IMR-90 (cell line): Measurements from ENCODE around the gene PHC2. TPM values are rescaled to one million over a fixed set of nuclear protein-coding genes. Genes with fewer than 3 reads are reported as not detected.

ENCODE experiments used
- ATAC-seq: fragments of 200-7000 bp; cut with Tn5 transposase; 2 replicates; pipeline ENCODE4 v1.9.1; 2020; ENCODE audit warnings: low read depth, mild to moderate bottlenecking, moderate library complexity
- BruUV-seq: library from RNA; stranded (reverse); fragments of 400-500 nt; replicated peaks from 2 replicates; lab custom pipeline; 2021; lab: Mats Ljungman, UMichigan
- CTCF ChIA-PET: fragments of 300-600 bp; formaldehyde crosslinking; extraction: SDS; loops from one replicate; lab custom pipeline; 2021; ENCODE audit warnings: antibody characterized with exemption; lab: Yijun Ruan, JAX
- POLR2A ChIA-PET: fragments of 300-600 bp; sonication (Branson Sonifier 250); formaldehyde crosslinking; loops from one replicate; lab custom pipeline; 2022; ENCODE audit warnings: antibody characterized with exemption; ENCODE audit not compliant: unreplicated experiment; lab: Charles Lee
- DNase-seq: peaks from one replicate; pipeline ENCODE4 v3.0.0; 2013
- H2AFZ ChIP-seq: replicated peaks from 2 replicates; pipeline ENCODE3; 2013; ENCODE audit warnings: low read length, mild to moderate bottlenecking; ENCODE audit not compliant: poor library complexity
- H2AK5ac ChIP-seq: 2 replicates; pipeline ENCODE4 v1.6.1; 2013; ENCODE audit warnings: low read depth, low read length, inconsistent platforms
- H2AK9ac ChIP-seq: replicated peaks from 2 replicates; pipeline ENCODE3; 2013; ENCODE audit warnings: mild to moderate bottlenecking, low read depth, low read length, moderate library complexity; ENCODE audit not compliant: poor library complexity
- H2BK120ac ChIP-seq: 2 replicates; pipeline ENCODE4 v1.6.1; 2013; ENCODE audit warnings: low read depth, low read length, inconsistent platforms
- H2BK15ac ChIP-seq: 3 replicates; pipeline ENCODE4 v1.6.1; 2013; ENCODE audit warnings: low read depth, low read length, inconsistent platforms
- H2BK20ac ChIP-seq: 2 replicates; pipeline ENCODE4 v1.6.1; 2013; ENCODE audit warnings: low read depth, mild to moderate bottlenecking, inconsistent platforms, low read length, moderate library complexity
- H2BK5ac ChIP-seq: 2 replicates; pipeline ENCODE4 v1.6.1; 2013; ENCODE audit warnings: mild to moderate bottlenecking, low read depth, low read length, inconsistent platforms; ENCODE audit not compliant: poor library complexity, severe bottlenecking
- H3K14ac ChIP-seq: replicated peaks from 2 replicates; pipeline ENCODE4 v1.6.1; 2013; ENCODE audit warnings: low read depth, low read length, inconsistent platforms
- H3K18ac ChIP-seq: 2 replicates; pipeline ENCODE4 v1.6.1; 2013; ENCODE audit warnings: low read depth, low read length, control low read depth
- H3K23ac ChIP-seq: 2 replicates; pipeline ENCODE4 v1.6.1; 2013; ENCODE audit warnings: low read depth, low read length, inconsistent platforms
- H3K27ac ChIP-seq: 2 replicates; pipeline ENCODE4 v1.5.1; 2013; ENCODE audit warnings: mild to moderate bottlenecking, control low read depth, low read length; ENCODE audit not compliant: insufficient read depth
- H3K27me3 ChIP-seq: 2 replicates; pipeline ENCODE4 v1.6.1; 2013; ENCODE audit warnings: low read length; ENCODE audit not compliant: control insufficient read depth, insufficient read depth
- H3K36me3 ChIP-seq: 2 replicates; pipeline ENCODE4 v1.6.1; 2013; ENCODE audit warnings: low read length, mixed read lengths; ENCODE audit not compliant: control insufficient read depth, insufficient read depth
- H3K4ac ChIP-seq: 2 replicates; pipeline ENCODE4 v1.6.1; 2013; ENCODE audit warnings: low read depth, low read length, inconsistent platforms
- H3K4me1 ChIP-seq: 2 replicates; pipeline ENCODE4 v1.6.1; 2013; ENCODE audit warnings: low read length, mixed read lengths; ENCODE audit not compliant: control insufficient read depth, insufficient read depth
- H3K4me2 ChIP-seq: 2 replicates; pipeline ENCODE4 v1.6.1; 2013; ENCODE audit warnings: low read depth, mild to moderate bottlenecking, control low read depth, low read length, moderate library complexity
- H3K4me3 ChIP-seq: 2 replicates; pipeline ENCODE4 v1.5.1; 2013; ENCODE audit warnings: low read depth, mild to moderate bottlenecking, control low read depth, low read length, moderate library complexity; ENCODE audit not compliant: insufficient read depth
- H3K56ac ChIP-seq: 2 replicates; pipeline ENCODE4 v1.6.1; 2013; ENCODE audit warnings: low read length, inconsistent platforms; ENCODE audit not compliant: insufficient read depth; ENCODE audit errors: extremely low read depth
- H3K79me1 ChIP-seq, 2 experiments: 2 replicates each; pipeline ENCODE4 v1.6.1; 2013; ENCODE audit warnings: low read length in 2 of 2, inconsistent platforms in 1 of 2, low read depth in 1 of 2
- H3K9ac ChIP-seq: 2 replicates; pipeline ENCODE4 v1.6.1; 2013; ENCODE audit warnings: low read depth, low read length, control low read depth
- H3K9me1 ChIP-seq: 2 replicates; pipeline ENCODE4 v1.6.1; 2013; ENCODE audit warnings: low read length, inconsistent platforms; ENCODE audit not compliant: insufficient read depth
- H3K9me3 ChIP-seq: 2 replicates; pipeline ENCODE4 v1.6.1; 2013; ENCODE audit warnings: low read length; ENCODE audit not compliant: control insufficient read depth, insufficient read depth
- H4K20me1 ChIP-seq: 2 replicates; pipeline ENCODE4 v1.6.1; 2013; ENCODE audit warnings: low read length, inconsistent platforms; ENCODE audit not compliant: insufficient read depth
- H4K5ac ChIP-seq: 2 replicates; pipeline ENCODE4 v1.6.1; 2013; ENCODE audit warnings: mild to moderate bottlenecking, low read depth, low read length, control low read depth
- H4K8ac ChIP-seq, 2 experiments: 2 replicates each; pipeline ENCODE4 v1.6.1; 2013; ENCODE audit warnings: low read depth in 2 of 2, low read length in 2 of 2, control low read depth in 1 of 2, inconsistent platforms in 1 of 2
- H4K91ac ChIP-seq: 2 replicates; pipeline ENCODE4 v1.6.1; 2013; ENCODE audit warnings: low read depth, low read length, inconsistent platforms; ENCODE audit not compliant: insufficient read depth
- BHLHE40 ChIP-seq: fragments of 150-350 bp; IDR thresholded peaks from 2 replicates; pipeline ENCODE4 v1.6.1; 2016; ENCODE audit warnings: mild to moderate bottlenecking, low read depth, low read length
- CEBPB ChIP-seq: IDR thresholded peaks from 2 replicates; pipeline ENCODE4 v1.6.1; 2012; ENCODE audit warnings: low read depth, low read length, improper control_type of control experiment
- CHD1 ChIP-seq: IDR thresholded peaks from 2 replicates; pipeline ENCODE4 v1.6.1; 2012; ENCODE audit warnings: low read depth, low read length, improper control_type of control experiment
- FOS ChIP-seq: fragments of 150-350 bp; IDR thresholded peaks from 2 replicates; pipeline ENCODE4 v1.6.1; 2016; ENCODE audit warnings: low read depth, low read length
- MAFK ChIP-seq: IDR thresholded peaks from 2 replicates; pipeline ENCODE4 v1.6.1; 2012; ENCODE audit warnings: low read depth, low read length, improper control_type of control experiment
- NFE2L2 ChIP-seq: fragments of 150-350 bp; IDR thresholded peaks from 2 replicates; pipeline ENCODE4 v1.6.1; 2016; ENCODE audit warnings: low read depth, mild to moderate bottlenecking, low read length
- POLR2A ChIP-seq: IDR thresholded peaks from 2 replicates; pipeline ENCODE4 v1.6.1; 2012; ENCODE audit warnings: mild to moderate bottlenecking, low read depth, low read length
- RAD21 ChIP-seq: IDR thresholded peaks from 2 replicates; pipeline ENCODE4 v1.6.1; 2012; ENCODE audit warnings: low read length, improper control_type of control experiment
- RFX5 ChIP-seq: IDR thresholded peaks from 2 replicates; pipeline ENCODE4 v1.8.0; 2012; ENCODE audit warnings: low read depth, mild to moderate bottlenecking, low read length, moderate library complexity
- WGBS, 2 experiments: methylation state at CpG; one replicate each; pipeline versions ENCODE4 v1.1.5 to v1.1.7; 2013; ENCODE audit warnings: missing lambda C conversion rate in 2 of 2; ENCODE audit not compliant: insufficient read length in 1 of 2; ENCODE audit errors: extremely low coverage in 2 of 2; 5-methylcytosine and 5-hydroxymethylcytosine counted together
- dilution Hi-C: fragments of 300-500 bp; cut with HindIII; formaldehyde crosslinking; loops from one replicate; pipeline ENCODE4 v1.14.3; 2018; ENCODE audit warnings: low sequenced_read_pairs; ENCODE audit not compliant: unreplicated experiment
- in situ Hi-C: fragments of 300-500 bp; cut with MboI; formaldehyde crosslinking; loops from 3 replicates; pipeline ENCODE4 v1.14.3; 2019; ENCODE audit warnings: low sequenced_read_pairs, inconsistent platforms, mixed read lengths
- intact Hi-C: fragments of 100-400 bp; cut with micrococcal nuclease; formaldehyde crosslinking; loops from 2 replicates; pipeline ENCODE4 v1.10.0; 2022
- polyA plus RNA-seq, 3 experiments: library from polyadenylated mRNA; depleted of rRNA; stranded (reverse); fragments of >200 nt; gene quantifications; 2 replicates each; pipeline ENCODE4 v1.2.3, GENCODE V29; 2012; ENCODE audit warnings: low replicate concordance in 1 of 3
- total RNA-seq: library from RNA; depleted of rRNA; stranded (reverse); fragments of >200 nt; gene quantifications from 2 replicates; pipeline ENCODE4 v1.2.3, GENCODE V29; 2012
- TF ChIP-seq, protein P1 (sequence below): conservative IDR thresholded peaks from 2 replicates; pipeline ENCODE4 v1.5.1; 2012; ENCODE audit warnings: mild to moderate bottlenecking, low read depth, low read length, improper control_type of control experiment

PHC2 gene
- total and polyA plus RNA-seq, 2 of the 4 experiments (the other 2 are of a cell fraction): 46.4 to 98.1 TPM

- 85% methylated on average over 5 of the region's 9 CpGs; no CpG with 5 or more reads in 1 of the 2 experiments for WGBS, 2 experiments
- Histone ChIP-seq H3K27ac (no peak overlapping the region), H3K14ac (no peak overlapping the region), H3K27me3 (no peaks in the 10 kb centered on the region), H3K9me3 (no peaks in the 10 kb centered on the region), H4K8ac (no peak overlapping the region), H2BK120ac (no peak overlapping the region), H2AK5ac (peak overlapping the region; percentile 35; the same call in 1 of the 2 replicates), H2AK9ac (no peak overlapping the region), H4K5ac (no peak overlapping the region), H3K4me1 (peaks cover 32% of the 10 kb centered on the region), H3K4me2 (no peak overlapping the region), H3K9ac (no peak overlapping the region), H3K79me1 (peaks cover 4 to 16% of the 10 kb centered on the region in 2 experiments; a peak in 2 of 4 replicates), H3K36me3 (peaks cover 10% of the 10 kb centered on the region; the same call in 1 of the 2 replicates), H3K4me3 (no peak overlapping the region), H3K9me1 (peaks cover 17% of the 10 kb centered on the region), H4K20me1 (no peaks in the 10 kb centered on the region), H3K23ac (no peak overlapping the region), H2AFZ (no peak overlapping the region), H3K4ac (peak overlapping the region; percentile 23; the same call in 1 of the 2 replicates), H3K18ac (no peak overlapping the region), H4K91ac (no peak overlapping the region; the same call in 1 of the 2 replicates), H3K56ac (no peak overlapping the region), H2BK15ac (no peak overlapping the region), H2BK20ac (no peak overlapping the region), H2BK5ac (no peak overlapping the region)
- dilution Hi-C loops (no loop called here), intact Hi-C loops (loop anchor here (5.0 to 10.0 kb wide), 3 partner anchors 42 to 274 kb away; no protein-coding TSS in a partner anchor), in situ Hi-C loops (loop anchor here (5.0 kb wide), 2 partner anchors 72 to 88 kb away; no protein-coding TSS in a partner anchor)
- TF ChIP-seq CEBPB: no peak
- no peak for TF ChIP-seq NFE2L2
- TF ChIP-seq RFX5: no peak
- no peak for TF ChIP-seq BHLHE40
- no peak for TF ChIP-seq FOS
- TF ChIP-seq POLR2A: no peak
- TF ChIP-seq MAFK: no peak
- TF ChIP-seq, protein P1, sequence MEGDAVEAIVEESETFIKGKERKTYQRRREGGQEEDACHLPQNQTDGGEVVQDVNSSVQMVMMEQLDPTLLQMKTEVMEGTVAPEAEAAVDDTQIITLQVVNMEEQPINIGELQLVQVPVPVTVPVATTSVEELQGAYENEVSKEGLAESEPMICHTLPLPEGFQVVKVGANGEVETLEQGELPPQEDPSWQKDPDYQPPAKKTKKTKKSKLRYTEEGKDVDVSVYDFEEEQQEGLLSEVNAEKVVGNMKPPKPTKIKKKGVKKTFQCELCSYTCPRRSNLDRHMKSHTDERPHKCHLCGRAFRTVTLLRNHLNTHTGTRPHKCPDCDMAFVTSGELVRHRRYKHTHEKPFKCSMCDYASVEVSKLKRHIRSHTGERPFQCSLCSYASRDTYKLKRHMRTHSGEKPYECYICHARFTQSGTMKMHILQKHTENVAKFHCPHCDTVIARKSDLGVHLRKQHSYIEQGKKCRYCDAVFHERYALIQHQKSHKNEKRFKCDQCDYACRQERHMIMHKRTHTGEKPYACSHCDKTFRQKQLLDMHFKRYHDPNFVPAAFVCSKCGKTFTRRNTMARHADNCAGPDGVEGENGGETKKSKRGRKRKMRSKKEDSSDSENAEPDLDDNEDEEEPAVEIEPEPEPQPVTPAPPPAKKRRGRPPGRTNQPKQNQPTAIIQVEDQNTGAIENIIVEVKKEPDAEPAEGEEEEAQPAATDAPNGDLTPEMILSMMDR: no peak
- TF ChIP-seq RAD21: no peak
- TF ChIP-seq CHD1: no peak
- POLR2A ChIA-PET: no interaction called here
- ATAC-seq: no peak
- no peak for DNase-seq
- CTCF ChIA-PET: interaction anchor here (3.0 kb wide), 1 partner anchor 74 kb away, joined by 10 read pairs; no protein-coding TSS in a partner anchor
- BruUV-seq: no TSS peak
Measured at GRCh38 chr1:33369081-33369480, 61.8 kb downstream of the PHC2 start.
